WTC11 (cell line): Measurements from ENCODE around the gene SEPTIN1. TPM values are rescaled to one million over a fixed set of nuclear protein-coding genes. Genes with fewer than 3 reads are reported as not detected.

Source experiments
- ATAC-seq: fragments of 200-7000 bp; cut with Tn5 transposase; 2 replicates; pipeline ENCODE4 v1.10.0; 2021; ENCODE audit warnings: mild to moderate bottlenecking, moderate library complexity
- CTCF ChIA-PET: fragments of 300-600 bp; sonication (Branson Sonifier 250); formaldehyde crosslinking; loops from one replicate; lab custom pipeline; 2021; ENCODE audit warnings: antibody characterized with exemption; lab: Charles Lee
- POLR2A ChIA-PET: fragments of 350-600 bp; sonication (Branson Sonifier 250); formaldehyde crosslinking; loops from one replicate; lab custom pipeline; 2021; ENCODE audit warnings: antibody characterized with exemption; lab: Charles Lee
- DNase-seq: peaks from one replicate; pipeline ENCODE4 v3.0.0; 2021; ENCODE audit warnings: low spot score
- H3K27ac Mint-ChIP-seq: 2 replicates; pipeline ENCODE4 v1.8.0; 2021; ENCODE audit warnings: mixed read lengths
- H3K27me3 Mint-ChIP-seq: 2 replicates; pipeline ENCODE4 v1.8.0; 2021; ENCODE audit warnings: low read depth, mild to moderate bottlenecking, moderate library complexity, mixed read lengths
- H3K36me3 Mint-ChIP-seq: 2 replicates; pipeline ENCODE4 v1.8.0; 2021; ENCODE audit warnings: mixed read lengths
- H3K4me1 Mint-ChIP-seq: 2 replicates; pipeline ENCODE4 v1.8.0; 2022; ENCODE audit warnings: mixed read lengths
- H3K4me3 Mint-ChIP-seq: 2 replicates; pipeline ENCODE4 v1.8.0; 2021; ENCODE audit warnings: mild to moderate bottlenecking, moderate library complexity, mixed read lengths
- H3K9me3 Mint-ChIP-seq: 2 replicates; pipeline ENCODE4 v1.8.0; 2021; ENCODE audit warnings: mixed read lengths
- CBFB ChIP-seq: sonication (generic); formaldehyde crosslinking; IDR thresholded peaks from 2 replicates; pipeline ENCODE4 v1.8.1; 2022; ENCODE audit warnings: mild to moderate bottlenecking, low read depth, missing genetic modification reagents
- CREB1 ChIP-seq: sonication (generic); formaldehyde crosslinking; IDR thresholded peaks from 2 replicates; pipeline ENCODE4 v1.8.0; 2023; ENCODE audit warnings: mild to moderate bottlenecking, missing genetic modification reagents
- EMX1 ChIP-seq: fragments of 250-450 bp; sonication (Bioruptor Pico); IDR thresholded peaks from 2 replicates; pipeline ENCODE4 v1.8.0; 2021; ENCODE audit warnings: mild to moderate bottlenecking
- FOXJ3 ChIP-seq: sonication (generic); formaldehyde crosslinking; IDR thresholded peaks from 2 replicates; pipeline ENCODE4 v1.9.0; 2021; ENCODE audit warnings: missing genetic modification reagents, mild to moderate bottlenecking, borderline replicate concordance
- GABPB1 ChIP-seq: sonication (generic); formaldehyde crosslinking; IDR thresholded peaks from 2 replicates; pipeline ENCODE4 v1.8.1; 2023; ENCODE audit warnings: mild to moderate bottlenecking, missing genetic modification reagents
- NR3C1 ChIP-seq: sonication (generic); formaldehyde crosslinking; conservative IDR thresholded peaks from 2 replicates; pipeline ENCODE4 v1.8.1; 2023; ENCODE audit warnings: low read depth, mild to moderate bottlenecking, missing genetic modification reagents
- TEAD4 ChIP-seq: sonication (generic); formaldehyde crosslinking; IDR thresholded peaks from 2 replicates; pipeline ENCODE4 v1.8.0; 2022; ENCODE audit warnings: mild to moderate bottlenecking, missing genetic modification reagents
- TP53 ChIP-seq: sonication (generic); formaldehyde crosslinking; IDR thresholded peaks from 2 replicates; pipeline ENCODE4 v1.8.1; 2023; ENCODE audit warnings: mild to moderate bottlenecking, missing genetic modification reagents
- total RNA-seq: library from RNA; stranded (reverse); gene quantifications from 3 replicates; pipeline ENCODE4 v1.2.3, GENCODE V29; 2021
- TF ChIP-seq, protein P1 (sequence below): sonication (generic); formaldehyde crosslinking; IDR thresholded peaks from 2 replicates; pipeline ENCODE4 v1.8.1; 2023; ENCODE audit warnings: mild to moderate bottlenecking, missing genetic modification reagents, borderline replicate concordance
- TF ChIP-seq, protein P2 (sequence below): sonication (generic); formaldehyde crosslinking; IDR thresholded peaks from 2 replicates; pipeline ENCODE4 v1.8.1; 2023; ENCODE audit warnings: mild to moderate bottlenecking, missing genetic modification reagents, moderate library complexity
- TF ChIP-seq, protein P3 (sequence below): fragments of 250-450 bp; sonication (Bioruptor Pico); IDR thresholded peaks from 2 replicates; pipeline ENCODE4 v1.9.0; 2021; ENCODE audit warnings: mild to moderate bottlenecking
- TF ChIP-seq, protein P4 (sequence below): sonication (generic); formaldehyde crosslinking; IDR thresholded peaks from 2 replicates; pipeline ENCODE4 v1.8.1; 2023; ENCODE audit warnings: mild to moderate bottlenecking, missing genetic modification reagents
- TF ChIP-seq, protein P5 (sequence below): sonication (generic); formaldehyde crosslinking; IDR thresholded peaks from 2 replicates; pipeline ENCODE4 v1.8.0; 2022; ENCODE audit warnings: mild to moderate bottlenecking, missing genetic modification reagents
- TF ChIP-seq, protein P6 (sequence below): fragments of 250-450 bp; sonication (Bioruptor Pico); IDR thresholded peaks from 2 replicates; pipeline ENCODE4 v1.8.0; 2021; ENCODE audit warnings: mild to moderate bottlenecking
- TF ChIP-seq, protein P7 (sequence below): fragments of 250-450 bp; sonication (Bioruptor Pico); IDR thresholded peaks from 2 replicates; pipeline ENCODE4 v2.1.2; 2022; ENCODE audit warnings: mild to moderate bottlenecking, moderate library complexity

SEPTIN1 gene
- total RNA-seq, 1 experiment from 2014 or later = 2.3 TPM

DNA sequence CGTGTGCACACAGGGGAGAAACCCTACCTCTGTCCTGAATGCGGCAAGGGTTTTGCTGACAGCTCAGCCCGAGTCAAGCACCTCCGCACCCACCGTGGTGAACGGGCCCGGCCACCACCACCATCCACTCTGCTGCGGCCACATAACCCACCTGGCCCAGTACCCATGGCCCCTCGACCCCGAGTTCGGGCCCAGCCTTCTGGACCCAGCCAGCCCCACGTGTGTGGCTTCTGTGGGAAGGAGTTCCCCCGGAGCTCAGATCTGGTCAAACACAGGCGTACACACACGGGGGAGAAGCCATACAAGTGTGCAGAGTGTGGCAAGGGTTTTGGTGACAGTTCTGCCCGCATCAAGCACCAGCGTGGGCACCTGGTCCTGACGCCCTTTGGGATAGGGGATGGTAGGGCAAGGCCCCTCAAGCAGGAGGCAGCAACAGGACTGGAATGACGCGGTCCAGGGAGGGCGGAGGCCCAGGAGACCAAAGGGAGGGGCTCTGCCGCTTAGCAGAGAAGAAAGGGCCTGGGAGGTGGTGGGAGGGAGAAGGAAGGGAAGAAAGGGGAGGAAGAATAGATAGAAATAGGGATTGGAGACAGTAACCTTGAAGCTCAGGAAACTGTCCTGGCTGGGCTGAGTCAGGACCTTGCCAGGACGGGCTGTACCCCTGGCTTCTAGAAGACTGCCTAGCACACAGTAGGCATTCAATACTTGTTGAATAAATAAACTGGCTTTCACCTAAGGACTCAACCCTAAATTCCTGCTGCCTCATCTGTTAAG lies 16.5 kb upstream of the SEPTIN1 start:
- H3K27ac Mint-ChIP-seq = peak overlapping the region; percentile 98
- CTCF ChIA-PET = interaction anchor here (1.1 to 9.3 kb wide), 4 partner anchors 9 to 307 kb away, joined by 4 to 97 read pairs (median 10); partner anchors contain the start of genes TBC1D10B, TBX6 and ZNF771
- TF ChIP-seq TP53 (CRISPR knock-in tag) = no peak
- no peak for TF ChIP-seq EMX1 (CRISPR knock-in tag)
- TF ChIP-seq NR3C1 = no peak
- TF ChIP-seq, protein P1, sequence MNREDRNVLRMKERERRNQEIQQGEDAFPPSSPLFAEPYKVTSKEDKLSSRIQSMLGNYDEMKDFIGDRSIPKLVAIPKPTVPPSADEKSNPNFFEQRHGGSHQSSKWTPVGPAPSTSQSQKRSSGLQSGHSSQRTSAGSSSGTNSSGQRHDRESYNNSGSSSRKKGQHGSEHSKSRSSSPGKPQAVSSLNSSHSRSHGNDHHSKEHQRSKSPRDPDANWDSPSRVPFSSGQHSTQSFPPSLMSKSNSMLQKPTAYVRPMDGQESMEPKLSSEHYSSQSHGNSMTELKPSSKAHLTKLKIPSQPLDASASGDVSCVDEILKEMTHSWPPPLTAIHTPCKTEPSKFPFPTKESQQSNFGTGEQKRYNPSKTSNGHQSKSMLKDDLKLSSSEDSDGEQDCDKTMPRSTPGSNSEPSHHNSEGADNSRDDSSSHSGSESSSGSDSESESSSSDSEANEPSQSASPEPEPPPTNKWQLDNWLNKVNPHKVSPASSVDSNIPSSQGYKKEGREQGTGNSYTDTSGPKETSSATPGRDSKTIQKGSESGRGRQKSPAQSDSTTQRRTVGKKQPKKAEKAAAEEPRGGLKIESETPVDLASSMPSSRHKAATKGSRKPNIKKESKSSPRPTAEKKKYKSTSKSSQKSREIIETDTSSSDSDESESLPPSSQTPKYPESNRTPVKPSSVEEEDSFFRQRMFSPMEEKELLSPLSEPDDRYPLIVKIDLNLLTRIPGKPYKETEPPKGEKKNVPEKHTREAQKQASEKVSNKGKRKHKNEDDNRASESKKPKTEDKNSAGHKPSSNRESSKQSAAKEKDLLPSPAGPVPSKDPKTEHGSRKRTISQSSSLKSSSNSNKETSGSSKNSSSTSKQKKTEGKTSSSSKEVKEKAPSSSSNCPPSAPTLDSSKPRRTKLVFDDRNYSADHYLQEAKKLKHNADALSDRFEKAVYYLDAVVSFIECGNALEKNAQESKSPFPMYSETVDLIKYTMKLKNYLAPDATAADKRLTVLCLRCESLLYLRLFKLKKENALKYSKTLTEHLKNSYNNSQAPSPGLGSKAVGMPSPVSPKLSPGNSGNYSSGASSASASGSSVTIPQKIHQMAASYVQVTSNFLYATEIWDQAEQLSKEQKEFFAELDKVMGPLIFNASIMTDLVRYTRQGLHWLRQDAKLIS = no peak
- TF ChIP-seq CBFB (CRISPR knock-in tag) = no peak
- TF ChIP-seq, protein P2, sequence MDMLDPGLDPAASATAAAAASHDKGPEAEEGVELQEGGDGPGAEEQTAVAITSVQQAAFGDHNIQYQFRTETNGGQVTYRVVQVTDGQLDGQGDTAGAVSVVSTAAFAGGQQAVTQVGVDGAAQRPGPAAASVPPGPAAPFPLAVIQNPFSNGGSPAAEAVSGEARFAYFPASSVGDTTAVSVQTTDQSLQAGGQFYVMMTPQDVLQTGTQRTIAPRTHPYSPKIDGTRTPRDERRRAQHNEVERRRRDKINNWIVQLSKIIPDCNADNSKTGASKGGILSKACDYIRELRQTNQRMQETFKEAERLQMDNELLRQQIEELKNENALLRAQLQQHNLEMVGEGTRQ (CRISPR knock-in tag) = no peak
- TF ChIP-seq, protein P3, sequence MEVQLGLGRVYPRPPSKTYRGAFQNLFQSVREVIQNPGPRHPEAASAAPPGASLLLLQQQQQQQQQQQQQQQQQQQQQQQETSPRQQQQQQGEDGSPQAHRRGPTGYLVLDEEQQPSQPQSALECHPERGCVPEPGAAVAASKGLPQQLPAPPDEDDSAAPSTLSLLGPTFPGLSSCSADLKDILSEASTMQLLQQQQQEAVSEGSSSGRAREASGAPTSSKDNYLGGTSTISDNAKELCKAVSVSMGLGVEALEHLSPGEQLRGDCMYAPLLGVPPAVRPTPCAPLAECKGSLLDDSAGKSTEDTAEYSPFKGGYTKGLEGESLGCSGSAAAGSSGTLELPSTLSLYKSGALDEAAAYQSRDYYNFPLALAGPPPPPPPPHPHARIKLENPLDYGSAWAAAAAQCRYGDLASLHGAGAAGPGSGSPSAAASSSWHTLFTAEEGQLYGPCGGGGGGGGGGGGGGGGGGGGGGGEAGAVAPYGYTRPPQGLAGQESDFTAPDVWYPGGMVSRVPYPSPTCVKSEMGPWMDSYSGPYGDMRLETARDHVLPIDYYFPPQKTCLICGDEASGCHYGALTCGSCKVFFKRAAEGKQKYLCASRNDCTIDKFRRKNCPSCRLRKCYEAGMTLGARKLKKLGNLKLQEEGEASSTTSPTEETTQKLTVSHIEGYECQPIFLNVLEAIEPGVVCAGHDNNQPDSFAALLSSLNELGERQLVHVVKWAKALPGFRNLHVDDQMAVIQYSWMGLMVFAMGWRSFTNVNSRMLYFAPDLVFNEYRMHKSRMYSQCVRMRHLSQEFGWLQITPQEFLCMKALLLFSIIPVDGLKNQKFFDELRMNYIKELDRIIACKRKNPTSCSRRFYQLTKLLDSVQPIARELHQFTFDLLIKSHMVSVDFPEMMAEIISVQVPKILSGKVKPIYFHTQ = no peak
- TF ChIP-seq FOXJ3 (CRISPR knock-in tag) = no peak
- TF ChIP-seq CREB1 (CRISPR knock-in tag) = no peak
- no peak for TF ChIP-seq GABPB1
- no peak for TF ChIP-seq TEAD4 (CRISPR knock-in tag)
- TF ChIP-seq, protein P4, sequence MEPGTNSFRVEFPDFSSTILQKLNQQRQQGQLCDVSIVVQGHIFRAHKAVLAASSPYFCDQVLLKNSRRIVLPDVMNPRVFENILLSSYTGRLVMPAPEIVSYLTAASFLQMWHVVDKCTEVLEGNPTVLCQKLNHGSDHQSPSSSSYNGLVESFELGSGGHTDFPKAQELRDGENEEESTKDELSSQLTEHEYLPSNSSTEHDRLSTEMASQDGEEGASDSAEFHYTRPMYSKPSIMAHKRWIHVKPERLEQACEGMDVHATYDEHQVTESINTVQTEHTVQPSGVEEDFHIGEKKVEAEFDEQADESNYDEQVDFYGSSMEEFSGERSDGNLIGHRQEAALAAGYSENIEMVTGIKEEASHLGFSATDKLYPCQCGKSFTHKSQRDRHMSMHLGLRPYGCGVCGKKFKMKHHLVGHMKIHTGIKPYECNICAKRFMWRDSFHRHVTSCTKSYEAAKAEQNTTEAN (CRISPR knock-in tag) = no peak
- TF ChIP-seq, protein P5, sequence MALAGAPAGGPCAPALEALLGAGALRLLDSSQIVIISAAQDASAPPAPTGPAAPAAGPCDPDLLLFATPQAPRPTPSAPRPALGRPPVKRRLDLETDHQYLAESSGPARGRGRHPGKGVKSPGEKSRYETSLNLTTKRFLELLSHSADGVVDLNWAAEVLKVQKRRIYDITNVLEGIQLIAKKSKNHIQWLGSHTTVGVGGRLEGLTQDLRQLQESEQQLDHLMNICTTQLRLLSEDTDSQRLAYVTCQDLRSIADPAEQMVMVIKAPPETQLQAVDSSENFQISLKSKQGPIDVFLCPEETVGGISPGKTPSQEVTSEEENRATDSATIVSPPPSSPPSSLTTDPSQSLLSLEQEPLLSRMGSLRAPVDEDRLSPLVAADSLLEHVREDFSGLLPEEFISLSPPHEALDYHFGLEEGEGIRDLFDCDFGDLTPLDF (CRISPR knock-in tag) = no peak
- TF ChIP-seq, protein P6, sequence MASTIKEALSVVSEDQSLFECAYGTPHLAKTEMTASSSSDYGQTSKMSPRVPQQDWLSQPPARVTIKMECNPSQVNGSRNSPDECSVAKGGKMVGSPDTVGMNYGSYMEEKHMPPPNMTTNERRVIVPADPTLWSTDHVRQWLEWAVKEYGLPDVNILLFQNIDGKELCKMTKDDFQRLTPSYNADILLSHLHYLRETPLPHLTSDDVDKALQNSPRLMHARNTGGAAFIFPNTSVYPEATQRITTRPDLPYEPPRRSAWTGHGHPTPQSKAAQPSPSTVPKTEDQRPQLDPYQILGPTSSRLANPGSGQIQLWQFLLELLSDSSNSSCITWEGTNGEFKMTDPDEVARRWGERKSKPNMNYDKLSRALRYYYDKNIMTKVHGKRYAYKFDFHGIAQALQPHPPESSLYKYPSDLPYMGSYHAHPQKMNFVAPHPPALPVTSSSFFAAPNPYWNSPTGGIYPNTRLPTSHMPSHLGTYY = no peak
- TF ChIP-seq, protein P7, sequence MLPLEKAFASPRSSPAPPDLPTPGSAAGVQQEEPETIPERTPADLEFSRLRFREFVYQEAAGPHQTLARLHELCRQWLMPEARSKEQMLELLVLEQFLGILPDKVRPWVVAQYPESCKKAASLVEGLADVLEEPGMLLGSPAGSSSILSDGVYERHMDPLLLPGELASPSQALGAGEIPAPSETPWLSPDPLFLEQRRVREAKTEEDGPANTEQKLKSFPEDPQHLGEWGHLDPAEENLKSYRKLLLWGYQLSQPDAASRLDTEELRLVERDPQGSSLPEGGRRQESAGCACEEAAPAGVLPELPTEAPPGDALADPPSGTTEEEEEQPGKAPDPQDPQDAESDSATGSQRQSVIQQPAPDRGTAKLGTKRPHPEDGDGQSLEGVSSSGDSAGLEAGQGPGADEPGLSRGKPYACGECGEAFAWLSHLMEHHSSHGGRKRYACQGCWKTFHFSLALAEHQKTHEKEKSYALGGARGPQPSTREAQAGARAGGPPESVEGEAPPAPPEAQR (CRISPR knock-in tag) = no peak

More for the DNA sequence above, 16.5 kb upstream of the SEPTIN1 start:
- no peak for ATAC-seq
- peaks cover 5% of the 10 kb centered on the region for H3K36me3 Mint-ChIP-seq
- POLR2A ChIA-PET = interaction anchor here (0.6 to 1.3 kb wide), 3 partner anchors 11 to 44 kb away, joined by 3 to 4 read pairs (median 3); partner anchors contain the start of gene CD2BP2
- H3K27me3 Mint-ChIP-seq = peaks cover 10% of the 10 kb centered on the region
- DNase-seq = no peak
- H3K4me3 Mint-ChIP-seq = peak overlapping the region; percentile 89; the same call in 1 of the 2 replicates
- H3K4me1 Mint-ChIP-seq = peaks cover 39% of the 10 kb centered on the region
- H3K9me3 Mint-ChIP-seq = no peaks in the 10 kb centered on the region
